ENCODE measurements around the gene NECAP2.
"Not testable (repeated sequence)": the region's sequence is repeated elsewhere in the genome, so short reads cannot be mapped to it uniquely, and the experiment has no call there.

Gene NECAP2

DNA sequence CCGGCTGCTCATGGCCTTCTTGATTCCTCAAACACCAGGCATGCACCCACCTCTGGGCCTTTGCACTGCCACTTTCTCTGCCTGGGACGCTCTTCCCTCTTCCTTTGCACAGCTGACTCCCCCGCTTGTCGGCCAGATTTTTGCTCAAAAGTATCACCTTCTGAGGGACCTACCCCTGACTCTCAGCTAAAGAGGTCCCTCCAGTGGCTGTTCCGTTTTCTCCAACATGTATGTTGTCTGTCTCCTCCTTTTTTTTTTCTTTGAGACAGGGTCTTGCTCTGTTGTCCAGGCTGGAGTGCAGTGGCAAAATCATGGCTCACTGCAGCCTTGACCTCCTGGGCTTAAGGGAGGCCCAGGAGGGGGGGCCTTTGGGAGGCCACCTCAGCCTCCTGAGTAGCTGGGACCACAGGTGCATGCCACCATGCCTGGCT is 57.0 kb downstream of the NECAP2 start:
- TF ChIP-seq, protein P1, sequence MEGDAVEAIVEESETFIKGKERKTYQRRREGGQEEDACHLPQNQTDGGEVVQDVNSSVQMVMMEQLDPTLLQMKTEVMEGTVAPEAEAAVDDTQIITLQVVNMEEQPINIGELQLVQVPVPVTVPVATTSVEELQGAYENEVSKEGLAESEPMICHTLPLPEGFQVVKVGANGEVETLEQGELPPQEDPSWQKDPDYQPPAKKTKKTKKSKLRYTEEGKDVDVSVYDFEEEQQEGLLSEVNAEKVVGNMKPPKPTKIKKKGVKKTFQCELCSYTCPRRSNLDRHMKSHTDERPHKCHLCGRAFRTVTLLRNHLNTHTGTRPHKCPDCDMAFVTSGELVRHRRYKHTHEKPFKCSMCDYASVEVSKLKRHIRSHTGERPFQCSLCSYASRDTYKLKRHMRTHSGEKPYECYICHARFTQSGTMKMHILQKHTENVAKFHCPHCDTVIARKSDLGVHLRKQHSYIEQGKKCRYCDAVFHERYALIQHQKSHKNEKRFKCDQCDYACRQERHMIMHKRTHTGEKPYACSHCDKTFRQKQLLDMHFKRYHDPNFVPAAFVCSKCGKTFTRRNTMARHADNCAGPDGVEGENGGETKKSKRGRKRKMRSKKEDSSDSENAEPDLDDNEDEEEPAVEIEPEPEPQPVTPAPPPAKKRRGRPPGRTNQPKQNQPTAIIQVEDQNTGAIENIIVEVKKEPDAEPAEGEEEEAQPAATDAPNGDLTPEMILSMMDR (IDR thresholded peaks at IDR 0.05; ENCODE audit: extremely low read depth, insufficient read depth, missing control alignments), result peak; percentile 5
- in situ Hi-C loops (cut with MboI; ENCODE audit: low pct_unique_long_range_greater_than_20kb, low sequenced_read_pairs, unreplicated experiment); DNase-seq (ENCODE audit: low spot score): not testable (repeated sequence)

DNA sequence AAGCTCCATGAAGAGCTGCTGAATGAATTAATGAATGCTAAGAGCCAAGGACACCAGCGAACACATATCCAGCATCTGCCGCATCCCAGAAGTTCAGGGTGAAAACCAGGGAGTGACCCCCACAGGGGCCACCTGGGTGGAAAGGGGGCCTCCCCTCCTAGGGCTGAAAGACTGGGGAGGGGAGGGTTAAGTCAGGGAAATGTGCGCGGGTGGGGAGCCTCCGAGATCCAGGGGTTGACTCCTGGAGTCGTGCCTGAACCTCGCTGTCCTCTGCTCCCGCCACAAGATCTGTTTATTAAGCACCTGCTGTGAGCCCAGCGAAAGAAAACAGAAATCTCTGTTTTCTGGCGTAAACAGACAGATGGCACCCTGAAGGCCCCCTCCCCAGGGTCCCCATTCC is 57.5 kb downstream of the NECAP2 start:
- in situ Hi-C loops (cut with MboI; ENCODE audit: low pct_unique_long_range_greater_than_20kb, low sequenced_read_pairs, unreplicated experiment); DNase-seq (ENCODE audit: low spot score): not testable (repeated sequence)

GRCh38 chr1:16498573-16499413 is 58.3 kb downstream of the NECAP2 start:
- DNase-seq (ENCODE audit: low spot score), result peak; percentile 99
- TF ChIP-seq, protein P1 (IDR thresholded peaks at IDR 0.05; ENCODE audit: extremely low read depth, insufficient read depth, missing control alignments), result peak; percentile 36
- in situ Hi-C loops (cut with MboI; ENCODE audit: low pct_unique_long_range_greater_than_20kb, low sequenced_read_pairs, unreplicated experiment), result no loop called here

- DNase-seq (ENCODE audit: low spot score); in situ Hi-C loops (cut with MboI; ENCODE audit: low pct_unique_long_range_greater_than_20kb, low sequenced_read_pairs, unreplicated experiment): not testable (repeated sequence)
These were observed 59.9 kb downstream of the NECAP2 start for GRCh38 chr1:16500466-16500865.

GRCh38 chr1:16500975-16501374 is 60.5 kb downstream of the NECAP2 start:
- DNase-seq (ENCODE audit: low spot score); in situ Hi-C loops (cut with MboI; ENCODE audit: low pct_unique_long_range_greater_than_20kb, low sequenced_read_pairs, unreplicated experiment): not testable (repeated sequence)

DNA sequence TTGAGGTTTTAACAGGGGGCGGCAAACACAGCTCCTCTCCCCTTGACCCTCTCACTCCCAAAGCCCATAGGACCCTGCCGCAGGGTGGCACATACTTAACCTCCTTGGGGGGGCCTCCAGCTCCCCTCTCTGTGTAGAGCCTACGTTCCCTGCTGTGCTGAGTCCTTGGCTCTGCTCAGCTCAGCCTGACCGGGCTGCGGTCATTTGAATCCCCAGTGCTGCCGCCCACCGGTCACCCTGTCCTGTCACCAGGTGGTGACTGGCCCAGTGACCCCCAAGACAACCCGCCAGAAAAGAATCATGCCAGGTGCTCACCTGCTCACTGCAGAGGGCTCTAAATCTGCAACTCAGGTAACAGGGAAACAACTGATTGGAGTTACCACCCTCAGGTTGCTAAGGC is 60.9 kb downstream of the NECAP2 start:
- DNase-seq (ENCODE audit: low spot score); in situ Hi-C loops (cut with MboI; ENCODE audit: low pct_unique_long_range_greater_than_20kb, low sequenced_read_pairs, unreplicated experiment): not testable (repeated sequence)

DNA sequence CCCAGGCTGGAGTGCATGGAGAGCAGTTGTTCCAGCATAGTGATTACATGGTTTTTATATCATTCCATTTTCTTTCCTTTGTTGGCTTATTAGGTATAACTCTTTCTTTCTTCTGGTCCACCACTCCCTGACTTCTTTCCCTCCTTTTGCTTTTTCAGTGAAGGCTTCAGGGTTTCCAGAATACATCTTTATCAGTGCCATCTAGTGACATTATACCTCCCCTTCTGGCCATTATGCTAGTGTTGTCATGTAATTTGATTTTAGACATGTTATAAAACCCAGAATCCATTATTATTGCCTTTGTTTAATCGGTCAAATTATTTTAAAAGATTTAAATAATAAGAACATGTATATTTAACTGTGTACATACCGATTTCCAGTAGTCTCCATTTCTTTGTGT is 63.0 kb downstream of the NECAP2 start:
- in situ Hi-C loops (cut with MboI; ENCODE audit: low pct_unique_long_range_greater_than_20kb, low sequenced_read_pairs, unreplicated experiment), result no loop called here
- TF ChIP-seq, protein P1 (IDR thresholded peaks at IDR 0.05; ENCODE audit: extremely low read depth, insufficient read depth, missing control alignments), result no peak
- no peak for DNase-seq (ENCODE audit: low spot score)

DNA sequence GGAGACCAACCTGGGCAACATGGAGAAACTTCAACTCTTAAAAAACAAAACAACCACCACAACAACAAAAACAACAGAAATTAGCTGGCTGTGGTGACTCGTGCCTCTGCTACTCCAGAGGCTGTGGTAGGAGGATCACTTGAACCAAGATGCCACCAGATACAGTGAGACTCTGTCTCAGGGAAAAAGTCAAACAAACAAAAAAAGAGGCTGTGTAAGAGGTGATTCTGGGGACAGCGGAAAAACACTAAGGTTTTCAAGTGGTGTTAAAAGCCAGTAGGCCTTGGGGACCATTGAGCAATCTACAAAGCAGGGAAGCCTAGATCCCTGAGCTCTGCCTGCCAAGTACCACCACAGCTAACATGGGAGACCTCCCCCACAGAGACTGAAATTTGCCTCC is 65.3 kb downstream of the NECAP2 start:
- DNase-seq (ENCODE audit: low spot score); in situ Hi-C loops (cut with MboI; ENCODE audit: low pct_unique_long_range_greater_than_20kb, low sequenced_read_pairs, unreplicated experiment): not testable (repeated sequence)

GRCh38 chr1:16506364-16507136 is 66.0 kb downstream of the NECAP2 start:
- in situ Hi-C loops (cut with MboI; ENCODE audit: low pct_unique_long_range_greater_than_20kb, low sequenced_read_pairs, unreplicated experiment); DNase-seq (ENCODE audit: low spot score): not testable (repeated sequence)

- DNase-seq (ENCODE audit: low spot score); in situ Hi-C loops (cut with MboI; ENCODE audit: low pct_unique_long_range_greater_than_20kb, low sequenced_read_pairs, unreplicated experiment): not testable (repeated sequence)
These were observed 68.4 kb downstream of the NECAP2 start for GRCh38 chr1:16508861-16509445.

All from GM13977 (cell line).